HCT116 (cell line): ENCODE measurements around the gene TRPC6. TPM values are rescaled to one million over a fixed set of nuclear protein-coding genes. Genes with fewer than 3 reads are reported as not detected.

ENCODE experiments used
- ATAC-seq: fragments of 200-7000 bp; cut with Tn5 transposase; 2 replicates; pipeline ENCODE4 v1.9.1; 2020; ENCODE audit warnings: mild to moderate bottlenecking, moderate library complexity
- BruUV-seq: library from RNA; stranded (reverse); fragments of 400-500 nt; replicated peaks from 2 replicates; lab custom pipeline; 2021; lab: Mats Ljungman, UMichigan
- CTCF ChIA-PET: fragments of 300-600 bp; sonication (Branson Sonifier 250); formaldehyde crosslinking; loops from one replicate; lab custom pipeline; 2021; ENCODE audit warnings: antibody characterized with exemption; lab: Charles Lee
- POLR2A ChIA-PET: fragments of 300-600, 350-600 bp; sonication (Branson Sonifier 250); formaldehyde crosslinking; loops from one replicate; lab custom pipeline; 2021; ENCODE audit warnings: antibody characterized with exemption; lab: Charles Lee
- RAD21 ChIA-PET, 2 experiments: fragments of 300-600 bp; sonication (Branson Sonifier 250); formaldehyde crosslinking; loops; one replicate each; lab custom pipeline; 2023; ENCODE audit warnings: low total read pairs in 2 of 2; ENCODE audit not compliant: uncharacterized antibody in 2 of 2, unreplicated experiment in 2 of 2, low non-redundant PET in 1 of 2; lab: Charles Lee
- DNase-seq: peaks from one replicate; pipeline ENCODE4 v3.0.0-alpha.2; 2010; ENCODE audit warnings: low read depth, low spot score
- H2AFZ ChIP-seq: fragments of 200-600 bp; shearing (Covaris generic), sonication (generic); 2 replicates; pipeline ENCODE4 v1.6.1; 2017; ENCODE audit warnings: low read depth, mixed run types, mixed read lengths, antibody characterized with exemption, low read length; ENCODE audit not compliant: poor library complexity, severe bottlenecking
- H3K27ac ChIP-seq: 2 replicates; pipeline ENCODE4 v1.5.1; 2012; ENCODE audit warnings: low read depth, low read length
- H3K27me3 ChIP-seq: fragments of 200-600 bp; sonication (generic); 2 replicates; pipeline ENCODE4 v1.6.1; 2016; ENCODE audit warnings: mixed run types, low read length, mixed read lengths; ENCODE audit not compliant: insufficient read depth
- H3K36me3 ChIP-seq, 2 experiments: fragments of 200-500 bp in 1 of 2; fragments of 200-600 bp in 1 of 2; sonication (Bioruptor generic) in 1 of 2; sonication (generic) in 1 of 2; 2 replicates each; pipeline versions ENCODE4 v1.5.1 to v1.6.1; 2014 to 2016; ENCODE audit warnings: low read length in 2 of 2, inconsistent platforms in 1 of 2, mixed read lengths in 1 of 2, mixed run types in 1 of 2; ENCODE audit not compliant: insufficient read depth in 2 of 2, control insufficient read depth in 1 of 2
- H3K4me1 ChIP-seq, 2 experiments: fragments of 200-600 bp in 1 of 2; sonication (generic) in 1 of 2; 2 replicates each; pipeline versions ENCODE4 v1.5.1 to v1.6.1; 2012 to 2017; ENCODE audit warnings: low read length in 2 of 2, inconsistent platforms in 1 of 2, mild to moderate bottlenecking in 1 of 2, mixed read lengths in 1 of 2, mixed run types in 1 of 2, moderate library complexity in 1 of 2; ENCODE audit not compliant: insufficient read depth in 2 of 2, control insufficient read depth in 1 of 2
- H3K4me2 ChIP-seq: fragments of 200-600 bp; sonication (generic); 2 replicates; pipeline ENCODE4 v1.6.1; 2017; ENCODE audit warnings: mixed run types, low read length, mixed read lengths
- H3K4me3 ChIP-seq, 2 experiments: fragments of 200-600 bp in 1 of 2; sonication (generic) in 1 of 2; replicated peaks in 1 of 2; 2 replicates each; pipeline ENCODE4 v1.5.1; 2011 to 2016; ENCODE audit warnings: low read length in 2 of 2, control low read depth in 1 of 2, low read depth in 1 of 2, mild to moderate bottlenecking in 1 of 2, mixed read lengths in 1 of 2, mixed run types in 1 of 2
- H3K79me2 ChIP-seq: fragments of 200-600 bp; sonication (generic); 2 replicates; pipeline ENCODE4 v1.6.1; 2017; ENCODE audit warnings: mild to moderate bottlenecking, mixed run types, low read length, moderate library complexity, mixed read lengths; ENCODE audit not compliant: insufficient read depth
- H3K9ac ChIP-seq: fragments of 200-600 bp; sonication (generic); 2 replicates; pipeline ENCODE4 v1.6.1; 2016; ENCODE audit warnings: low read length, mixed read lengths
- H3K9me2 ChIP-seq: fragments of 200-600 bp; sonication (generic), shearing (Covaris generic); 2 replicates; pipeline ENCODE4 v1.6.1; 2017; ENCODE audit warnings: mixed run types, mild to moderate bottlenecking, moderate library complexity; ENCODE audit not compliant: insufficient read depth
- H3K9me3 ChIP-seq, 2 experiments: fragments of 200-500 bp in 1 of 2; fragments of 200-600 bp in 1 of 2; sonication (Bioruptor generic) in 1 of 2; sonication (generic) in 1 of 2; 2 replicates each; pipeline ENCODE4 v1.6.1; 2014 to 2017; ENCODE audit warnings: low read length in 2 of 2, mixed read lengths in 2 of 2, inconsistent platforms in 1 of 2, low read depth in 1 of 2, mild to moderate bottlenecking in 1 of 2, mixed run types in 1 of 2, moderate library complexity in 1 of 2; ENCODE audit not compliant: control insufficient read depth in 1 of 2, insufficient read depth in 1 of 2
- H4K20me1 ChIP-seq: fragments of 200-600 bp; sonication (generic), shearing (Covaris generic); 2 replicates; pipeline ENCODE4 v1.6.1; 2017; ENCODE audit warnings: mixed run types, mild to moderate bottlenecking, moderate library complexity; ENCODE audit not compliant: insufficient read depth
- CBX3 ChIP-seq: IDR thresholded peaks from 2 replicates; pipeline ENCODE4 v1.6.1; 2012; ENCODE audit warnings: low read depth
- CEBPB ChIP-seq: IDR thresholded peaks from 2 replicates; pipeline ENCODE4 v1.6.1; 2012; ENCODE audit warnings: low read depth
- EGR1 ChIP-seq: IDR thresholded peaks from 2 replicates; pipeline ENCODE4 v1.6.1; 2012; ENCODE audit warnings: low read depth
- ELF1 ChIP-seq: IDR thresholded peaks from 2 replicates; pipeline ENCODE4 v1.6.1; 2012; ENCODE audit warnings: low read depth, borderline replicate concordance
- EZH2 ChIP-seq: fragments of 200-600 bp; sonication (generic); IDR thresholded peaks from 2 replicates; pipeline ENCODE4 v1.6.1; 2017; ENCODE audit warnings: antibody characterized with exemption, mixed run types
- FOSL1 ChIP-seq: IDR thresholded peaks from 2 replicates; pipeline ENCODE4 v1.6.1; 2012; ENCODE audit warnings: low read depth
- JUND ChIP-seq: IDR thresholded peaks from 2 replicates; pipeline ENCODE4 v1.6.1; 2012
- POLR2A ChIP-seq: IDR thresholded peaks from 2 replicates; pipeline ENCODE4 v1.7.0; 2011; ENCODE audit warnings: borderline replicate concordance; ENCODE audit not compliant: insufficient read depth, insufficient read length; ENCODE audit errors: extremely low read depth
- POLR2AphosphoS5 ChIP-seq: IDR thresholded peaks from 2 replicates; pipeline ENCODE4 v1.6.1; 2011; ENCODE audit warnings: mild to moderate bottlenecking, low read depth, low read length, moderate library complexity
- SIN3A ChIP-seq: IDR thresholded peaks from 2 replicates; pipeline ENCODE4 v1.6.1; 2012; ENCODE audit warnings: low read depth
- SP1 ChIP-seq: IDR thresholded peaks from 2 replicates; pipeline ENCODE4 v1.6.1; 2012; ENCODE audit warnings: low read depth
- SRF ChIP-seq: IDR thresholded peaks from 2 replicates; pipeline ENCODE4 v1.6.1; 2012; ENCODE audit warnings: low read depth
- TCF7L2 ChIP-seq: IDR thresholded peaks from 2 replicates; pipeline ENCODE4 v1.7.0; 2011; ENCODE audit warnings: borderline replicate concordance, inconsistent platforms; ENCODE audit not compliant: insufficient read depth, insufficient read length; ENCODE audit errors: extremely low read depth
- ZFX ChIP-seq: fragments of 450-650 bp; IDR thresholded peaks from 2 replicates; pipeline ENCODE4 v1.6.1; 2017
- ZNF274 ChIP-seq: fragments of 200-500 bp; sonication (Bioruptor generic); IDR thresholded peaks from 2 replicates; pipeline ENCODE4 v1.6.1; 2014; ENCODE audit warnings: mild to moderate bottlenecking, low read depth, low read length, inconsistent platforms
- intact Hi-C: fragments of 100-400 bp; cut with micrococcal nuclease; formaldehyde crosslinking; loops from 2 replicates; pipeline ENCODE4 v1.10.0; 2022
- total RNA-seq: library from RNA; stranded (reverse); gene quantifications from one replicate; pipeline ENCODE4 v1.2.1, GENCODE V29; 2021; ENCODE audit not compliant: unreplicated experiment
- TF ChIP-seq, protein P1 (sequence below), 3 experiments: fragments of 200-600 bp in 1 of 3; sonication (generic) in 1 of 3; IDR thresholded peaks in 2 of 3; conservative IDR thresholded peaks in 1 of 3; 2 replicates each; pipeline ENCODE4 v1.5.1; 2012 to 2017; ENCODE audit warnings: low read depth in 2 of 3, low read length in 2 of 3, antibody characterized with exemption in 1 of 3, borderline replicate concordance in 1 of 3, control low read depth in 1 of 3, mild to moderate bottlenecking in 1 of 3, mixed read lengths in 1 of 3, mixed run types in 1 of 3, moderate library complexity in 1 of 3; ENCODE audit not compliant: insufficient read depth in 1 of 3
- TF ChIP-seq, protein P2 (sequence below): IDR thresholded peaks from 2 replicates; pipeline ENCODE4 v1.6.1; 2012
- TF ChIP-seq, protein P3 (sequence below): IDR thresholded peaks from 2 replicates; pipeline ENCODE4 v1.6.1; 2012
- TF ChIP-seq, protein P4 (sequence below): IDR thresholded peaks from 2 replicates; pipeline ENCODE4 v1.6.1; 2011; ENCODE audit warnings: mild to moderate bottlenecking, low read length, moderate library complexity; ENCODE audit not compliant: insufficient replicate concordance; ENCODE audit errors: extremely low read depth

Gene TRPC6
- total RNA-seq, 1 experiment from 2014 or later: not detected

DNA sequence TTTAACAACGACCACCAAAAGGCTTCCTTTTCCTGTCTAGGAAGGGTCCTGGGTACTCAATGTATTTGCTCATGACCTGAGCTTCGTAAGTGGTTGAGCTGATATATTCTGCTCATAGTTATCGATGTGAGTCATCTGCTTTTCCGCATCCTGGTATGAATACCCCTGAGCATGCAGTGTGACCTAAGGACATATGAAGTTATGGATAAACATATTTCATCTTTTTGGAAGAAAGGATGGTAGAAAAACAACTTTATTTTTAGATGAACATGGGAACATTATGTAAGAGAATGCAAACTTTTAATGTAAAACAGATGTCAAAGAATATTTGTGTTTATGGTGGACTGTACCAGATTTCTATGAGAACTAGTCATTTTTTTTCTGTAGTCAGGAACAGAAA lies 28.4 kb downstream of the TRPC6 start:
- no peak for DNase-seq

DNA sequence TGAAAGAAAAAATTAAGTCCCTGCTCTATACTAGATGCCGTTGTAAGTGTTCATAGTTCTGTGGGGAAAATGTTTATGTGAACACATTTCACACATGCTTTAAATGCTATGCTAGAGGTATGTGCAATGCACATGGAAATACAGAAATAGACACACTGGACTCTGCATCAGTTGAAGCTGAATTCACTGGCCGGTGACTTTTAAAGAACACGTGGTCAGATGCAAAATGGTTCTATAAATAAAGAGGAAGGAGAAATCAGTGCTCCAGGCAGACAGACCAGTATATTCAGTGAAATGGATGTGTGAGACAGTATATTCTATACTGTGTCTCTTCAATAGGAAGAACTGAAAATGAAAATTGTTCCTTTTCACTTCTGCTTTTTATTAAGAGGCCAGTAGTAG lies 29.9 kb downstream of the TRPC6 start:
- H3K36me3 ChIP-seq: no peaks in the 10 kb centered on the region
- H3K27me3 ChIP-seq: no peaks in the 10 kb centered on the region
- no TSS peak for BruUV-seq
- ChIA-PET POLR2A (no interaction called here), RAD21 (no interaction called here), CTCF (no interaction called here)
- no peaks in the 10 kb centered on the region for H4K20me1 ChIP-seq
- H2AFZ ChIP-seq: no peak overlapping the region
- no peaks in the 10 kb centered on the region for H3K79me2 ChIP-seq
- H3K4me2 ChIP-seq: no peak overlapping the region
- no peaks in the 10 kb centered on the region for H3K4me1 ChIP-seq
- no peaks in the 10 kb centered on the region for H3K9me2 ChIP-seq
- no peak overlapping the region for H3K27ac ChIP-seq
- no peak overlapping the region for H3K4me3 ChIP-seq
- no peak overlapping the region for H3K9ac ChIP-seq
- ATAC-seq (no peak), DNase-seq (no peak)
- intact Hi-C loops: no loop called here
- H3K9me3 ChIP-seq: no peaks in the 10 kb centered on the region
- no peak for TF ChIP-seq ZFX
- TF ChIP-seq, protein P1, sequence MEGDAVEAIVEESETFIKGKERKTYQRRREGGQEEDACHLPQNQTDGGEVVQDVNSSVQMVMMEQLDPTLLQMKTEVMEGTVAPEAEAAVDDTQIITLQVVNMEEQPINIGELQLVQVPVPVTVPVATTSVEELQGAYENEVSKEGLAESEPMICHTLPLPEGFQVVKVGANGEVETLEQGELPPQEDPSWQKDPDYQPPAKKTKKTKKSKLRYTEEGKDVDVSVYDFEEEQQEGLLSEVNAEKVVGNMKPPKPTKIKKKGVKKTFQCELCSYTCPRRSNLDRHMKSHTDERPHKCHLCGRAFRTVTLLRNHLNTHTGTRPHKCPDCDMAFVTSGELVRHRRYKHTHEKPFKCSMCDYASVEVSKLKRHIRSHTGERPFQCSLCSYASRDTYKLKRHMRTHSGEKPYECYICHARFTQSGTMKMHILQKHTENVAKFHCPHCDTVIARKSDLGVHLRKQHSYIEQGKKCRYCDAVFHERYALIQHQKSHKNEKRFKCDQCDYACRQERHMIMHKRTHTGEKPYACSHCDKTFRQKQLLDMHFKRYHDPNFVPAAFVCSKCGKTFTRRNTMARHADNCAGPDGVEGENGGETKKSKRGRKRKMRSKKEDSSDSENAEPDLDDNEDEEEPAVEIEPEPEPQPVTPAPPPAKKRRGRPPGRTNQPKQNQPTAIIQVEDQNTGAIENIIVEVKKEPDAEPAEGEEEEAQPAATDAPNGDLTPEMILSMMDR (IDR thresholded peaks at IDR 0.05 in 2 of 3, conservative IDR thresholded peaks at IDR 0.05 in 1 of 3; ENCODE audit: borderline replicate concordance in 1 of 3, insufficient read depth in 1 of 3, low read depth in 2 of 3, low read length in 2 of 3): no peak
- TF ChIP-seq, protein P2, sequence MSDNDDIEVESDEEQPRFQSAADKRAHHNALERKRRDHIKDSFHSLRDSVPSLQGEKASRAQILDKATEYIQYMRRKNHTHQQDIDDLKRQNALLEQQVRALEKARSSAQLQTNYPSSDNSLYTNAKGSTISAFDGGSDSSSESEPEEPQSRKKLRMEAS: no peak
- TF ChIP-seq CBX3: no peak
- no peak for TF ChIP-seq POLR2AphosphoS5
- no peak for TF ChIP-seq ZNF274
- no peak for TF ChIP-seq SP1
- no peak for TF ChIP-seq SRF
- no peak for TF ChIP-seq POLR2A
- no peak for TF ChIP-seq SIN3A
- TF ChIP-seq, protein P3, sequence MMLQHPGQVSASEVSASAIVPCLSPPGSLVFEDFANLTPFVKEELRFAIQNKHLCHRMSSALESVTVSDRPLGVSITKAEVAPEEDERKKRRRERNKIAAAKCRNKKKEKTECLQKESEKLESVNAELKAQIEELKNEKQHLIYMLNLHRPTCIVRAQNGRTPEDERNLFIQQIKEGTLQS: no peak
- TF ChIP-seq TCF7L2: no peak
- no peak for TF ChIP-seq JUND
- TF ChIP-seq FOSL1: no peak
- no peak for TF ChIP-seq EZH2
- no peak for TF ChIP-seq ELF1
- no peak for TF ChIP-seq CEBPB

More for the DNA sequence above, 28.4 kb downstream of the TRPC6 start:
- ChIA-PET CTCF (no interaction called here), POLR2A (no interaction called here), RAD21 (no interaction called here)
- Histone ChIP-seq H3K27ac (no peak overlapping the region), H3K4me3 (no peak overlapping the region), H4K20me1 (no peaks in the 10 kb centered on the region), H3K79me2 (no peaks in the 10 kb centered on the region), H3K9ac (no peak overlapping the region), H3K36me3 (no peaks in the 10 kb centered on the region), H2AFZ (no peak overlapping the region), H3K27me3 (no peaks in the 10 kb centered on the region), H3K9me2 (no peaks in the 10 kb centered on the region), H3K4me2 (no peak overlapping the region), H3K4me1 (no peaks in the 10 kb centered on the region), H3K9me3 (no peaks in the 10 kb centered on the region)
- intact Hi-C loops: no loop called here
- TF ChIP-seq, protein P4, sequence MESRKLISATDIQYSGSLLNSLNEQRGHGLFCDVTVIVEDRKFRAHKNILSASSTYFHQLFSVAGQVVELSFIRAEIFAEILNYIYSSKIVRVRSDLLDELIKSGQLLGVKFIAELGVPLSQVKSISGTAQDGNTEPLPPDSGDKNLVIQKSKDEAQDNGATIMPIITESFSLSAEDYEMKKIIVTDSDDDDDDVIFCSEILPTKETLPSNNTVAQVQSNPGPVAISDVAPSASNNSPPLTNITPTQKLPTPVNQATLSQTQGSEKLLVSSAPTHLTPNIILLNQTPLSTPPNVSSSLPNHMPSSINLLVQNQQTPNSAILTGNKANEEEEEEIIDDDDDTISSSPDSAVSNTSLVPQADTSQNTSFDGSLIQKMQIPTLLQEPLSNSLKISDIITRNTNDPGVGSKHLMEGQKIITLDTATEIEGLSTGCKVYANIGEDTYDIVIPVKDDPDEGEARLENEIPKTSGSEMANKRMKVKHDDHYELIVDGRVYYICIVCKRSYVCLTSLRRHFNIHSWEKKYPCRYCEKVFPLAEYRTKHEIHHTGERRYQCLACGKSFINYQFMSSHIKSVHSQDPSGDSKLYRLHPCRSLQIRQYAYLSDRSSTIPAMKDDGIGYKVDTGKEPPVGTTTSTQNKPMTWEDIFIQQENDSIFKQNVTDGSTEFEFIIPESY: no peak
- no peak for TF ChIP-seq ZNF274
- TF ChIP-seq SP1: no peak
- no peak for TF ChIP-seq EGR1
- TF ChIP-seq JUND: no peak
- no TSS peak for BruUV-seq
- no peak for ATAC-seq
